ENCODE measurements around the gene PPT2.

DNA sequence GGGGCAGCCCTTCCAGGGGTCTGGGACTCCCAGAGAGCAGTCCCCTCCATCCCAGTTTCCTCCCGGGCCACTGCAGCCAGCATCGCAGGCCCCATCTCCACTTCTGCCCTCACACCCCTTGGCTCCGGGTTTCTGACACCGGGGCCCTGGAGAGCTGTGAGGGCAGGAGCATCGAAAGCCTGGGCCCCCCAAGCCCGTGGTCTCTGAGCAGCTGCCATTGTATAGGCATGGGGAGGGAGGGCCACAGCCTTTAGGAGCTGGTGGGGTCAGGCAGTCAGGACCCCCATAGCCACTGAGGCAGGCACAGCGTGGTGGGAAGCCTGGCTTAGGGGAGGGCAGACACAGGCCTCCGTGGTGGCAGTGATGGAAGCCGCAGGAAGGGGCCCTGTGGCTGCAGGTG is 48.2 kb downstream of the PPT2 start:
- TF ChIP-seq RAD21 (conservative IDR thresholded peaks at IDR 0.05 in 1 of 2, IDR thresholded peaks at IDR 0.05 in 1 of 2) (no peak), NFE2L2 (conservative IDR thresholded peaks at IDR 0.05; ENCODE audit: low read length) (no peak), KDM5A (IDR thresholded peaks at IDR 0.05) (no peak)

Measured in A549 (cell line).